IPS DF 6.9 (cell line): ENCODE results near the gene PADI4.

Experiments used
- DNase-seq: peaks from one replicate; pipeline ENCODE4 v3.0.0-alpha.2; 2013; ENCODE audit warnings: low read depth, low spot score
- H3K27ac ChIP-seq: one replicate; pipeline ENCODE4 v1.5.1; 2013; ENCODE audit warnings: low read length, control low read depth
- H3K27me3 ChIP-seq: 2 replicates; pipeline ENCODE4 v1.6.1; 2013; ENCODE audit warnings: mild to moderate bottlenecking, low read length; ENCODE audit not compliant: control insufficient read depth, insufficient read depth
- H3K36me3 ChIP-seq: 2 replicates; pipeline ENCODE4 v1.6.1; 2013; ENCODE audit warnings: low read length; ENCODE audit not compliant: control insufficient read depth, insufficient read depth
- H3K4me1 ChIP-seq: 2 replicates; pipeline ENCODE4 v1.6.1; 2013; ENCODE audit warnings: low read length; ENCODE audit not compliant: control insufficient read depth, insufficient read depth
- H3K4me3 ChIP-seq: 2 replicates; pipeline ENCODE4 v1.5.1; 2013; ENCODE audit warnings: mild to moderate bottlenecking, low read length
- H3K9me3 ChIP-seq: 2 replicates; pipeline ENCODE4 v1.6.1; 2013; ENCODE audit warnings: low read length, inconsistent platforms; ENCODE audit not compliant: control insufficient read depth, insufficient read depth
- WGBS: extraction: QIAGEN DNeasy Blood & Tissue Kit; methylation state at CpG from one replicate; pipeline ENCODE4 v1.1.7; 2013; ENCODE audit warnings: mixed read lengths, missing lambda C conversion rate; ENCODE audit not compliant: insufficient read length, insufficient coverage; 5-methylcytosine and 5-hydroxymethylcytosine counted together

The PADI4 gene

DNA sequence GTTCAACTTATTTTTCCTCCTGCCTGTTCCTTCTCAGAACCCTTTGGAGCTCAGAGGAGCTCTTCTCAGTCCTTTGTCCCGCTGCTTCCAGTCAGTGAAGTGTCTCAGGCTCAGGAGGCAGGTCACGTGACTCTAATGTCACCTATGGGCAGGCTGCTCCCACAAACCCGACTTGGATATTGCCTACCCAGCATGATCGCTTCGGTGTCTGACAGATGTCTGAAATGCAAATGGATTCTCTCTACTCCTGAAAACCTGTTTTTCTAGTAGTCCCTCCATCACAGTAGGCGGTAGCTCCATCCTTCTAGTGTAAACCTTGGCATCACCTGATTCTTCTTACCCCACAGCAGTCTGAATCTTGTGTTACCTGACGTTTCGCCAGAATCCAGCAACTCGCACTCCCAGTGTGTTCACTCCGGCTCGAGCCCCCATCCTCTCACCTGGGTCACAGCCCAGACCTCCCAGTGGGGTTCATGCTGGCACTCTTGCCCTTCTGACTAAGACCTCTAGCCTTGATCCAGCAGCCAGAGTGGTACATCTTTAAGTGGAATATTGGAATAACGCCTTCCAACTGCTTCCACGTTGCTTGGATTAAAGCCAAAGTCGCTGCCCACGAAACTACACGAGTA lies 69.4 kb downstream of the PADI4 start:
- Histone ChIP-seq H3K27ac (no peak overlapping the region), H3K9me3 (no peaks in the 10 kb centered on the region), H3K36me3 (no peaks in the 10 kb centered on the region), H3K4me1 (peaks cover 6% of the 10 kb centered on the region), H3K27me3 (no peaks in the 10 kb centered on the region), H3K4me3 (no peak overlapping the region)
- WGBS, result no CpG with 5 or more reads among the region's 16 CpGs
- peak; percentile 64 for DNase-seq

DNA sequence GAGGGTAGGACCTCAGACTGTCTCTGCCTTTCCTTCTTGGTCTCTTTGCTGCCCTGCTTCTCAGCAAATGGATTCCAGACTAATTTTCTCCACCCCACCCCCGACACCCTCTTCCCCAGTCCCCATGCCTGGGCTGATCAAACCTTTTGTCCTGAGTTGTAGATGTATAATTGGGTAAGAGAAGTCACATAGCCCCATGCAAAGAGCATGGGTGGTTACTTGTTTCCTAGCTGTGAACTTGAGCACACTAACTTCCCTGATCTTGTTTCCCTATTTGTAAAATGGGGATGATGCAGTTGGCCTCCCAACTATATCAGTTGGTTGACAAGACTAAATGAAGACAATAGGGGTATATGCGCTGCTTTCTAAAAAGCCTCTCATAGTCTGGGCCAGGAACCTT lies 73.2 kb downstream of the PADI4 start:
- H3K27me3 ChIP-seq, result no peaks in the 10 kb centered on the region
- no peak overlapping the region for H3K27ac ChIP-seq
- no peak for DNase-seq
- no CpG with 5 or more reads among the region's 2 CpGs for WGBS
- no peaks in the 10 kb centered on the region for H3K9me3 ChIP-seq
- H3K36me3 ChIP-seq, result no peaks in the 10 kb centered on the region
- H3K4me3 ChIP-seq, result no peak overlapping the region
- H3K4me1 ChIP-seq, result peaks cover 6% of the 10 kb centered on the region

DNA sequence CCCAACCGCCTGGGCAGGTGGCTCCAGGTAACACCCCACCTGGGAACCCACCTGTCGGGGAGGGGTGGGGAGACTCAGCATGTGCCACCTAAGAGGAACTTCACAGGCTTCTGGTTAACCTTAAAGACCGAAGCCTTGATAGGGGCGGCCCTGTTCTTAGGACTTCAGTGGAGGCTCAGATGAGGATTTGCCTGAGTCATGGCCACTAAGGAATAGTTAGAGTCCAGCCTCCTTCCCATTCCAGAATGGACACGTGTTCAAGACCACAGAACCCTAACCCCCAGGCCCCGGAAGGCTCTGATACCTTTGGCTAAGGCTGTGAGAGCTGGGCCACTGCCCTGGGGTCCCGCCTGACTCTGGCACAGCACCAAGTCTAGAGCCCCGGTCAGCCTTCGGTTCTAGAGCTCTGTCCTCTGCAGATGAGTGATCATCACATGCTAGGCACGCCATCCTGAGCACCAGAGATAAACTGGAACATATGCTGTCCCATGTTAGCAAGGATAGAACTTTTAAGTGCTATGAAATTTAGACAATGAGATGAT lies 84.3 kb downstream of the PADI4 start:
- DNase-seq, result no peak
- WGBS, result no CpG with 5 or more reads among the region's 10 CpGs
- no peak overlapping the region for H3K27ac ChIP-seq

DNA sequence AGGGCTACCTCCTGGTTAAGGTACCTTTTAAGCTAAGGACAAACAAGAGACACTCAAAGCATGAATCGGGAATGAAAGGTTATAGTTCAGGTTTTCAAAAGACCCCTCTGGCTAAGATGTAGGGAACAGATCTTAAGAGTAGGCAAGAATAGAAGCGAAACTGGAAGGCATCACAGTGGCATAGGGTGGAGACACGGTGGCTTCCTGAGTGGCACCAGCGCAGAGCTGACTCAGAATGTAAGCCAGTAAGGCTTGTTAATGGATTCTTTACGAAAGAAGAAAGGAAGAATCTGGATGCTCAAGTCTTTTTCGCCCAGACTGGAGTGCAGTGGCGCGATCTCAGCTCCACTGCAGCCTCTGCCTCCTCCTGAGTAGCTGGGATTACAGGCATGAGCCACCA lies 85.2 kb downstream of the PADI4 start:
- DNase-seq, result no peak
- H3K27ac ChIP-seq, result no peak overlapping the region
- no CpG with 5 or more reads among the region's 8 CpGs for WGBS
- no peaks in the 10 kb centered on the region for H3K9me3 ChIP-seq
- H3K4me3 ChIP-seq, result no peak overlapping the region
- no peaks in the 10 kb centered on the region for H3K36me3 ChIP-seq
- H3K27me3 ChIP-seq, result no peaks in the 10 kb centered on the region
- H3K4me1 ChIP-seq, result no peaks in the 10 kb centered on the region

More for the DNA sequence above, 84.3 kb downstream of the PADI4 start:
- Histone ChIP-seq H3K4me1 (no peaks in the 10 kb centered on the region), H3K36me3 (no peaks in the 10 kb centered on the region), H3K9me3 (no peaks in the 10 kb centered on the region), H3K4me3 (no peak overlapping the region), H3K27me3 (no peaks in the 10 kb centered on the region)

DNA sequence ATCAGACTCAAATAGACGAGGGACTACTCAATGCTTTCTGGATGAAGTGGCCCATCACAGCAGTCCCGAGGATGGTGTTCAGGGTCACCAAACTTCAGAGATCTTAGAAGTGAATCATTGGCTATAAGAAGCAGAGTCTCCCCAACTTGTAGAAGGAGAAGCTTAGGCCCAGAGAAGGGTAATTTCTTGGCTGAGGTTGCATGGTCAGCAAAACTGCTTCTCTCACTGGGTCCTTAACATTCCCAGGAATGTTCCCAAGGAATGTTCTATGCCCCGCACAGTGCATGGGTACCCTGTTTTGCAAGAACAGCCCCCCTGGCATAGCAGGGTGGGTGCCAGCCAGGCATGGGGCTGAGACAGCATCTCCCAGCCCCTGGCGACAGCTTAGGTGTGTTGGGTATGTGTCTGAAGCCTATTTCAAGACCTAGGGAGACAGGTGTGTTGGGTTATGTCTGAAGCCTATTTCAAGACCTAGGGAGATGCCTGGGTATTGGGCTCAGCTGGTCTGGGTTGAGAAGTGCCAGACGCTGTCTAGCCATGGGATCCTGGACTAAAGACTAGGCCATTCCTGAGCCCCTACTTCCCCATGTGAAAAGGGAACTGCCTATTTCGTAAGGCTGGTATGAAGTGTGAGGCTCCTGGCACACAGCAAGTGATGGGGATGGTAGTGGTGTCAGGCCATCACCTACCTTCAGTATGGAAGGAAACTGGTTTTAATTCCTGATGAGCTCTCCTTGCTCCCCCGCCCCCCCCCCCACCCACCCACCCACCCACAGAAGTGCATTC lies 90.1 kb downstream of the PADI4 start:
- no peaks in the 10 kb centered on the region; the same call in 1 of the 2 replicates for H3K4me1 ChIP-seq
- no peak for DNase-seq
- H3K27ac ChIP-seq, result no peak overlapping the region
- H3K36me3 ChIP-seq, result no peaks in the 10 kb centered on the region
- WGBS, result no CpG with 5 or more reads among the region's 7 CpGs
- H3K4me3 ChIP-seq, result no peak overlapping the region
- H3K9me3 ChIP-seq, result no peaks in the 10 kb centered on the region
- H3K27me3 ChIP-seq, result no peaks in the 10 kb centered on the region

DNA sequence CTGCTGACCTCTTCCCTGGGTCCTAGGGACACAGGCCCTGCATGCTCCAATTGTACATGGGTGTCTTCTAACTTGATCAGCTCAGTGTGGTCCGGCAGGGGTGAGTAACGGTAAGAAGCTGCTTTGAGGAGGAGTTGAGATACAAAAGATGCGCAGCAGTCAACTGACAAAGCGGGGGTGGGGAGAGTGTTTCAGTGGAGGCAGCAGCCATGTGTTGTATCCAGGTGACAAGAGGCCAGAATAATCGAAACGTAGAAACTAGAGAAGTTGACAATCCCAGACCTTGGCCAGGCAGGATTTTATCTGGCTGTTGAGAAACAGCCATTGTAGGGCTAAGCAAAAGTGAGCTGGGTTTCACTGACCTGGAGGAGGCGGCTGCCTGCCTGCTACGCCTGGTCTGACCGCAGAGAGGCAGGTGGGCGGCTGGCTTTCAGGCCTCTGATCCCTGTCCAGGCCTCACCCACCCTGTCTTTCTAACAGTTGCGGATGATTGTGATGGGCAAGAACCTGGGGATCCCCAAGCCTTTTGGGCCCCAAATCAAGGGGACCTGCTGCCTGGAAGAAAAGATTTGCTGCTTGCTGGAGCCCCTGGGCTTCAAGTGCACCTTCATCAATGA lies 92.8 kb downstream of the PADI4 start:
- H3K36me3 ChIP-seq, result peaks cover 3% of the 10 kb centered on the region; the same call in 1 of the 2 replicates
- peaks cover 2% of the 10 kb centered on the region; the same call in 1 of the 2 replicates for H3K4me1 ChIP-seq
- H3K9me3 ChIP-seq, result no peaks in the 10 kb centered on the region
- no peak overlapping the region for H3K4me3 ChIP-seq
- WGBS, result no CpG with 5 or more reads among the region's 11 CpGs
- no peaks in the 10 kb centered on the region for H3K27me3 ChIP-seq
- no peak for DNase-seq
- no peak overlapping the region for H3K27ac ChIP-seq

DNA sequence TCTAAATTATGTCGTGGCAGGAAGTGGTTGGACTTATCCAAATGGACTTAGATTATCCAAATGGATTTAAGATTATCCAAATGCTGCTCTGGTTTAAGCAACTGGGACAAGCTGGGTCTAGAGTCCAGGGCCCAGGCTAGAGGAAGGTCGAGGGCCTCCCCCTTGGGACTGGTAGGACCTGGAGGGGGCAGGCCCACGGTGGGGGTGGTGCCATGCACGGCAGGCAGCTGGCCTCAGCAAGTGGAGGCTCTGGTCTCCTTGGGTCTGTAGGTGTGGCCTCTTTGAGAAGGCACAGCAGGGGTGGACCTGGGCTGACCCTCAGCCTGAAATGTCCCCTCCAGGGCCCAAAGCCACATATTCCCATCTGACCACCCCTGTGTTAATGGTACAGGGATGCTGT lies 93.8 kb downstream of the PADI4 start:
- Histone ChIP-seq H3K27ac (no peak overlapping the region), H3K27me3 (no peaks in the 10 kb centered on the region), H3K4me3 (no peak overlapping the region), H3K4me1 (peaks cover 2% of the 10 kb centered on the region; the same call in 1 of the 2 replicates), H3K36me3 (peaks cover 5% of the 10 kb centered on the region; the same call in 1 of the 2 replicates), H3K9me3 (no peaks in the 10 kb centered on the region)
- no CpG with 5 or more reads among the region's 4 CpGs for WGBS
- DNase-seq, result no peak

DNA sequence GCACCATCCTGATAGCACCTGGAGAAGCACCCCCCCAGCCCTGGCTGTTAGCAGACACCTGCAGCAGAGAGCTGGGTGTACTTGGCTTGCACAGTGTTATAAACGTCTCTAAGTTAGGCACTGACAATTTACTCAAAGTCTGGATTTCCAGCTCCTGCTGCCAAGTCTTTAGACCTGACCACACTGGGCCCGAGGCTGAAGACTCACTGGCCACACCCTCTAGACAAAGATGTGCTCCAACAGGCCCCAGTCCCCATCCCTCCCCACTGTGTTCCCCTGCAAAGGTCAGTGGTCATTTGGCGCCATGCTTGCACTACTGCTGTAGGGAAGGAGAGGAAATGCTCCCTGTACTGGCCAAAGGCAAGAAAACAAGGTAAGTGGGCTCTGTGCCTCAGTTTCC lies 95.1 kb downstream of the PADI4 start:
- no CpG with 5 or more reads among the region's 3 CpGs for WGBS
- H3K27ac ChIP-seq, result no peak overlapping the region
- no peaks in the 10 kb centered on the region for H3K9me3 ChIP-seq
- H3K4me3 ChIP-seq, result no peak overlapping the region
- peaks cover 2% of the 10 kb centered on the region; the same call in 1 of the 2 replicates for H3K4me1 ChIP-seq
- peaks cover 9% of the 10 kb centered on the region; the same call in 1 of the 2 replicates for H3K36me3 ChIP-seq
- no peak for DNase-seq
- no peaks in the 10 kb centered on the region for H3K27me3 ChIP-seq

DNA sequence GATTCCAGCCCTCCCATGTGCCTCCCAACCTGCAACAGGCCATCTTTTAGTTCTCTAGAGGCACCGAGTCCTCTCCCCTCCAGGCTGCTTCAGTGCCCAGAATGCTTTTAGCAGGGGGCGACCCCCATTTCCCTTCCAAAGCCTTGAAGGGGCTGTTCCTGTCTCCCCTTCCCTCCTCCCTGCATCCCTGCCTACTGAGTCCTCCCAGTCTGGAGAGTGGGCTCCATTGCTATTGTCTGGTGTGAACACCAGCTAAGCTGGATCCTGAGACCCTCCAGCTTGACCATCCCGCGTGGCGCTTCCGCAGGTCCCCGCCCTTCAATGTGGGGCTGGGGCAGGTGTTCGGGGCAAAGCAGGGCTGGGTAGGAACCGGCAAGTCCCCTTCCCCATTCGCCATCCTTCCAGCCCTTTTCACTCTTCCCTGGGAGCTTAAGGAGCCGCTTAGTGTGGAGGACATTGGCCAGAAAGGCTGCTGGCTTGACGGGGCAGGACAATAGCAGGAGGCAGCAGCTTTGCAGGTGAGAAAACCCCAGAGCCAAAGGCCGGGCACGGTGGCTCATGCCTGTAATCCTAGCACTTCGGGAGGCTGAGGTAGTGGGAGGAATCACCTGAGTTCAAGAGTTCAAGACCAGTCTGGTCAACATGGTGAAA lies 96.2 kb downstream of the PADI4 start:
- H3K4me1 ChIP-seq, result peaks cover 2% of the 10 kb centered on the region; the same call in 1 of the 2 replicates
- no peaks in the 10 kb centered on the region for H3K27me3 ChIP-seq
- no peaks in the 10 kb centered on the region for H3K9me3 ChIP-seq
- H3K4me3 ChIP-seq, result no peak overlapping the region
- no CpG with 5 or more reads among the region's 15 CpGs for WGBS
- DNase-seq, result no peak
- H3K36me3 ChIP-seq, result peaks cover 14% of the 10 kb centered on the region
- H3K27ac ChIP-seq, result no peak overlapping the region

DNA sequence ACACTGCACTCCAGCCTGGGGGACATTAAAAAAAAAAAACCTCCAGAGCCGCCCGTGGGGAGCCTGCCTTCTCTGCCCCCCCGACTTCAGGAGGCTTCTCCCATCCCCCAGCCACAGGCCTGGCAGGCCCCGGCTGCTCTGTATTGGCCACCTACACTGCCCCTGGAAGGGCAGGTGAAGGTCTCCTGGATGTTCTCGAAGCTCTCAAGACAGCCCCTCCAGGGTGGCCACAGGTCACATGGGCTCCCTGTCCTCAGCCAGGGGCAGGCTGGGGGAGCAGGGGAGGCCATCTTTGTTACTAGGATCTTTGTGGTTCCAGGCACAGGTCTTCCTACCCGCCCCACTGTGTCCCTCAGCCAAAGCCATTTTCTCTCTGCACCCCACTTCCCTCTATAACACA lies 96.8 kb downstream of the PADI4 start:
- Histone ChIP-seq H3K4me1 (peaks cover 2% of the 10 kb centered on the region; the same call in 1 of the 2 replicates), H3K36me3 (peaks cover 20% of the 10 kb centered on the region), H3K4me3 (no peak overlapping the region), H3K27ac (no peak overlapping the region), H3K9me3 (no peaks in the 10 kb centered on the region), H3K27me3 (no peaks in the 10 kb centered on the region)
- DNase-seq, result no peak
- no CpG with 5 or more reads among the region's 6 CpGs for WGBS
